ENCODE data around the gene SEMA5A.

GRCh38 chr5:9547122-9547947 lies 1.5 kb upstream of the SEMA5A start:
- TF ChIP-seq HHEX (CRISPR knock-in tag; IDR thresholded peaks at IDR 0.05) (no peak), TARDBP (CRISPR knock-in tag; IDR thresholded peaks at IDR 0.05) (no peak), RXRA (CRISPR knock-in tag; IDR thresholded peaks at IDR 0.05) (no peak), ZSCAN30 (CRISPR knock-in tag; IDR thresholded peaks at IDR 0.05) (no peak), POLR2AphosphoS2 (IDR thresholded peaks at IDR 0.05; ENCODE audit: low read depth, low read length) (no peak), ZNF350 (CRISPR knock-in tag; IDR thresholded peaks at IDR 0.05; ENCODE audit: borderline replicate concordance, low read depth) (no peak), BHLHE40 (IDR thresholded peaks at IDR 0.05; ENCODE audit: low read length) (no peak)
- TF ChIP-seq, protein P1, sequence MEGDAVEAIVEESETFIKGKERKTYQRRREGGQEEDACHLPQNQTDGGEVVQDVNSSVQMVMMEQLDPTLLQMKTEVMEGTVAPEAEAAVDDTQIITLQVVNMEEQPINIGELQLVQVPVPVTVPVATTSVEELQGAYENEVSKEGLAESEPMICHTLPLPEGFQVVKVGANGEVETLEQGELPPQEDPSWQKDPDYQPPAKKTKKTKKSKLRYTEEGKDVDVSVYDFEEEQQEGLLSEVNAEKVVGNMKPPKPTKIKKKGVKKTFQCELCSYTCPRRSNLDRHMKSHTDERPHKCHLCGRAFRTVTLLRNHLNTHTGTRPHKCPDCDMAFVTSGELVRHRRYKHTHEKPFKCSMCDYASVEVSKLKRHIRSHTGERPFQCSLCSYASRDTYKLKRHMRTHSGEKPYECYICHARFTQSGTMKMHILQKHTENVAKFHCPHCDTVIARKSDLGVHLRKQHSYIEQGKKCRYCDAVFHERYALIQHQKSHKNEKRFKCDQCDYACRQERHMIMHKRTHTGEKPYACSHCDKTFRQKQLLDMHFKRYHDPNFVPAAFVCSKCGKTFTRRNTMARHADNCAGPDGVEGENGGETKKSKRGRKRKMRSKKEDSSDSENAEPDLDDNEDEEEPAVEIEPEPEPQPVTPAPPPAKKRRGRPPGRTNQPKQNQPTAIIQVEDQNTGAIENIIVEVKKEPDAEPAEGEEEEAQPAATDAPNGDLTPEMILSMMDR (CRISPR knock-in tag; IDR thresholded peaks at IDR 0.05), result no peak
- TF ChIP-seq, protein P2, sequence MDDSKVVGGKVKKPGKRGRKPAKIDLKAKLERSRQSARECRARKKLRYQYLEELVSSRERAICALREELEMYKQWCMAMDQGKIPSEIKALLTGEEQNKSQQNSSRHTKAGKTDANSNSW (CRISPR knock-in tag; IDR thresholded peaks at IDR 0.05; ENCODE audit: borderline replicate concordance), result no peak
